DMS 273 (cell line): ENCODE data around the gene MYL4.
"Not testable (repeated sequence)": the region's sequence is repeated elsewhere in the genome, so short reads cannot be mapped to it uniquely, and the experiment has no call there.

Experiments used
- DNase-seq: peaks from one replicate; lab custom pipeline; 2025; ENCODE audit not compliant: unreplicated experiment; lab: John Stamatoyannopoulos, UW

MYL4 gene

DNA sequence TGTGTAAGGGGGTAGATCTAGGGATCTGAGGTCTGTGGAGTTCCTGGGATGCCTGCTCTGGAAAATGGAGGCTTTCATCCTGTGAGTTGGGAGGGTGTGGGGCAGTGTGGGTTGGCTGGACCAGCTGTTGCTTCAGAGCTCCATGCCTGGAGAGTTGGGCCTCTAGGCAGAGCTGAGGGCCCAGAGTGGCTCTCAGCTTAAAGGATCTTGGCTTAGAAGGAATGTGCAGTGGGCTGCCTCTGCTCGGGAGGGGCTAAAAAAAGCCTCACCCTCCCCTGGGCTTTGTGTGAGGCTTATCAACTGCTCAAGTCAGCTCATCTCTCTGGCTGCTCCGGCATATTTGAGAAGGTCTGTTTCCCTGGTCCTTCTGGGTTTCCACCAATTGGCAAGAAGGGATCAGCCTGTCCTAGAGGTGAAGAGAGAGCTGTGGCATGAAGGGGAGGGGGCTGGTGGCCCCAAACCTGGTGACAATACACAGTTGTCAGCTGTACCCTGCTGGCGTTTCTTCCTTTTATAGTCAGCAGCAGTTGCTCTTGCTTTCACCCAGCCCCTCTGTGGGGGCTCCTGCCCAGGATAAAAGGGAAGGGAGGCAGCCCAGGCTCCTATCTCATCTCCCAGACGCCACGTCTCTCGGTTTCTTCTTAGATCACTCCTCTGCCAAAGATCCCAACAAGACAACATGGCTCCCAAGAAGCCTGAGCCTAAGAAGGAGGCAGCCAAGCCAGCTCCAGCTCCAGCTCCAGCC lies at the start of gene MYL4:
Gene MYL4, plus strand, starts transcription at position 605 of the 745 bp plus-strand sequence. Its CDS starts 75 bp downstream, at position 680.
- DNase-seq = peak; percentile 42

DNA sequence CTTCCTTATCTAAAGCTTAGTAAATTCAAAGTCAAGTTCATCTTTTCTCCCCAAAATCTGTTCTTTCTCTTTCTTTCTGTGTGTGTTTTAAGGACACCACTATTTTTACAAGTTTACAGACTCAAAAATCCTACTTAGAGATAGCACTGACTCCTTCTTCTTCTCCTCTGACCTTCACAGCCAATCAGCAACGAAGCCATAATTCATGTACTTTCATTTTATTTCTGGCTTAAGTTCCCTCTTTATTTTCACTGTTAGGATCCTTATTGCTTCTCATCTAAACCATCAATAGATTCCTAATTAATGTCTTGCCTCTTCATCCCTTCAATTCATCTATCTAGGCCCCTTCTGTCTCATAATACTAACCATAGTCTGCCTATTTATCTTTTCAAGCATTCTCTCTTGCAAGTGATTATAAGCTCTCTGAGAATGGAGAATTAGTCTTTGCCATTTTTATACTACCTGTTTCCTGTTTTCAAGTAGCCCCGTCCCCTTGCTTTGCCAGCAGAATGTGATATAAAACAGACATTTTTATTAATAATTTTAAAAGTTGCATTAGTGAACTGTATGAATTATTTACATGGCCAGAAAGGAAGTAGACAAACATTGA lies 47.0 kb upstream of the MYL4 start:
- DNase-seq = no peak

DNA sequence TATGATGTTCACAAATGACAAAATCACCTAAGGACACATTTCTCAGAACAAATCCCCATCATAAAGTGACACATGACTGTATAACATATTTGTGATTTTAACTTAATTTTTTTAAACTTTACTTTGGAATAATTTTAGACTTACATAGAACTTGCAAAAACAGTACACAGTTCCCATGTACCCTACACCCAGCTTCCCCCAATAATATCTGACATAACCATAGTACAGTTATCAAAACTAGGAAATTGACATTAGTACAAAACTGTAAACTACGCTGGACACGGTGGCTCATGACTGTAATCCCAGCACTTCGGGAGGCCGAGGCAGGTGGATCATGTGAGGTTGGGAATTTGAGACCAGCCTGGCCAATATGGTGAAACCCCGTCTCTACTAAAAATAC lies 44.9 kb upstream of the MYL4 start:
- DNase-seq = no peak

DNA sequence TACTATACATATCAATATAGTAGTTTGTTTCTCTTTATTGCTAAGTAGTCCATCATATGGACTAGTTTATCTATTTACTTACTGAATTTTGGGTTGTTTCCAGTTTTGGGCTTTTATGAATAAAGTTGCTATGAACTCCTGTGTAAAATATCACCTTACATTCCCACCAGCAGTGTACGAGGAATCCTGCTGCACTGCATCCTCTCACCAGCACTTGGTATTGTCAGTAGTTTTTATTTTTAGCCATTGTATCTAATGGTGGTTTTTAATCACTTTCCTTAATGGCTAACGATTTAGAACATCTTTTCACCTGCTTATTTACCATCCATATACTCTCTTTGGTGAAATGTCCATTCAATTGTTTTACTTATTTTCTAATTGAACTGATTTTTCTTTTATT lies 44.0 kb upstream of the MYL4 start:
- DNase-seq = no peak

DNA sequence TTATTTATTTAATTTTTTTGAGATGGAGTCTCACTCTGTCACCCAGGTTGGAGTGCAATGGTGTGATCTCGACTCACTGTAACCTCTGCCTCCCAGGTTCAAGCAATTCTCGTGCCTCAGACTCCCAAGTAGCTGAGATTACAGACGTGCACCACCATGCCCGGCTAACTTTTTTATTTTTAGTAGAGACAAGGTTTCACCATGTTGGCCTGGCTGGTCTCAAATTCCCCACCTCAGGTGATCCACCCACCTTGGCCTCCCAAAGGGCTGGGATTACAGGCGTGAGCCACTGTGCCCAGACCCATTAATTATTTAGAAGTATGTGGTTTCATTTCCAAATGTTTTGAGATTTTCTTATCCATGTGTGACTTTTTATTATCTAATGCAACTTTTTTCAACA lies 42.3 kb upstream of the MYL4 start:
- DNase-seq = not testable (repeated sequence)

DNA sequence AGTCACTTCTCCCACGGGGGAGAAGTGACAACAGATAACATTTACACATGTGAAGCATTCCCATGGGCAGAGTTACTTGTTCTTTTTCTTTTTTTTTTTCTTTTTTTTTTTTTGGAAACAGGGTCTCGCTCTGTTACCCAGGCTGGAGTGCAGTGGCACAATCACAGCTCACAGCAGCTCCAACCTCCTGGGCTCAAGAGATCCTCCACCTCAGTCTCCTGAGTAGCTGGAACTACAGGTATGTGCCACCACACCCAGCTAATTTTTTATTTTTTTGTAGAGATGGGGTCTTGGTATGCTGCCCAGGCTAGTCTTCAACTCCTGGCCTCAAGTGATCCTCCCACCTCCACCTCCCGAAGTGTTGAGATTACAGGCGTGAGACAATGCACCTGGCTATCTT lies 40.3 kb upstream of the MYL4 start:
- DNase-seq = not testable (repeated sequence)

DNA sequence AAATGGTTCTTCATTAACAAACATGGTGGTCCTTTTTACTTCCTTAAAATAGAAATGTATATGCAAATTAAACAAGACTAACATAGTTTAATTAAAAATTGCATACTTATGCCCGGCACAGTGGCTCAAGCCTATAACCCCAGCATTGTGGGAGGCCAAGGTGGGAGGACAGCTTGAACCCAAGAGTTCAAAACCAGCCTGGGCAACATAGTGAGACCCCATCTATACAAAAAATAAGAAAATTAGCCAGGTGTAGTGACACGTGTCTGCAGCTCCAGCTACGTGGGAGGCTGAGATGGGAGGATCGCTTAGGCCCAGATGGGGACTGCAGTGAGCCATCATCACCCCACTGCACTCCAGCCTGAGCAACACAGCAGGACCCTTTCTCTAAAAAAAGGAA lies 38.4 kb upstream of the MYL4 start:
- no peak for DNase-seq

DNA sequence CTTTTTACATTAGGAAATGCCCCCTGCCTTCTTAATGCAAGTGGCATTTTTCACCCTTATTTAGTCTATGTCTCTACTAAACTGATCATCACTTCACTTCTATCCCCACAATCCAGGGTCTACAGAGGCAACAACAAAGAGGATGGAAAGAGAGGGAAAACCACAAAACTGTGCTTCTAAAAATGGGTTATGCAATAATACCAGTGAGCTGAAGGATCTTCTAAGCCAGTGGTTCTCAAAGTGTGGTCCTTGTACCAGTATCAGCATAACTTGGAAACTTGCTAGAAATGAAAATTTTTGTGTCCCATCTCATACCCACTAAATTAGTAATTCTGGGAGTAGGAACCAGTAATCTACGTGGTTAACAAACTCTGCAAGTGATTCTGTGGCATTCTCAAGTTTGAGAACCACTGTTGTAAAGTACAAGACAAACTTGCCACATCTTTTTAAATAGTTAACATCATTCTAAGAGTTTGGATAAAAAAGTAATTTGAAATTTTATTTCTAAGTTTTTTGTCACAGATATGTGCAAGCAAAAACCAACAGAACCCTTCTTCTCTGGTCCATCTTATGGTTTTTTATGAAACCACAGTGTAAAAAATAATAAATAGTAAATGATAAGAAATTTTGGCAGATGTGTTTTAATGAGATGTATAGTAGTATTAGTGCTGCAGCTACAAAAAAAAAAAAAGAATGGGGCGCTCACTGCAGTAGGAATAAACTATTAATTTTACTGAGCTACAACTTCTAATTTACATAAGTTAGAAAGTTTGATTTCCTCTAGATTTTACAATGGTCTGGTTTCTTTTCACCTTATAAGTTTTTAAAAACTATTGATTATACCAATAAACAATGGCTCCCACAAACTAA lies 36.2 kb upstream of the MYL4 start:
- DNase-seq = no peak

DNA sequence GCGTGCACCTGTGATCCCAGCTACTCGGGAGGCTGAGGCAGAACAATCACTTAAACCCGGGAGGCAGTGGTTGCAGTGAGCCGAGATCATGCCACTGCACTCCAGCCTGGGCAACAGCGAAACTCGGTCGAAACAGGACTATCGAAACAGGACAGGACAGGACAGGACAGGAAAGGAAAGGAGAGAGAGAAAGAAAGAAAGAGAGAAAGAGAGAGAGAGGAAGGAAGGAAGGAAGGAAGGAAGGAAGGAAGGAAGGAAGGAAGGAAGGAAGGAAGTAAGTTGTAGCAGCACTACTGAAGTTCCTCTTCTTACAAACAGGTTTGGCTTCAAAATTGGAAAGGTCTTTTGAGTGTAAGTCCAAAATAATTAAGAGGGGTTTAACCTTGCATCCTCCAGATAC lies 34.3 kb upstream of the MYL4 start:
- not testable (repeated sequence) for DNase-seq

DNA sequence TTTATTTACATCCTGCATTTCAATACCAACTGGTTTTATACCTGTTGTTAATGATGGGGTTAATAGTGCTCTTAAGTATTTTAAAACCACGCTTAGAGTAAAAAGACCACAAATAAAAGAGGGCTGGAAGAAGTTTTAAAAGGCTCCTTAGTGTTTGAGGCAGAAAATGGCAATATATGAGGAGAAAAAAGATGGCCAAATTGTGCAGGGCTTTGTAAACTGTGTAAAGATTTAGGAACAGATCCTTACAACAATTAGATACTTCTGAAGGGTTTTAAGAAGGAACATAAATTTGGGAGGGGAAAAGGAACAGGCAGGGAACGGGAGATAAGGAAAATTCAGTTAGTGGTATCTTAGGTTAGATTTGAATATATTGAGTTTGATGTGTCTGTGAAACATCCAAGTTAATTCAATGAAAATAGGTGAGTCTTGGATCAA lies 32.7 kb upstream of the MYL4 start:
- no peak for DNase-seq

DNA sequence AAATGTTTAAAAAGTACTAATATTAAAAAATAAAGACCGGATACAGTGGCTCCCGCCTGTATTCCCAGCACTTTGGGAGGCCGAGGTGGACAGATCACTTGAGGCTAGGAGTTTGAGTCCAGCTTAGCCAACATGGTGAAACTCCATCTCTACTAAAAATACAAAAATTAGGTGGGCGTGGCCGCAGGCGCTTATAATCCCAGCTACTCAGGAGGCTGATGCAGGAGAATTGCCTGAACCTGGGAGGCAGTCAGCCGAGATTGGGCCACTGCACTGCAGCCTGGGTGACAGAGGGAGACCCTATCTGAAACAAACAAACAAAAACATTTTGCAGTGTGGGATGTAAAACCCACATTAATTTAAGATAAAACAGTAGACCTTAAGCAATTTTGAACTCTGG lies 31.9 kb upstream of the MYL4 start:
- DNase-seq = no peak

DNA sequence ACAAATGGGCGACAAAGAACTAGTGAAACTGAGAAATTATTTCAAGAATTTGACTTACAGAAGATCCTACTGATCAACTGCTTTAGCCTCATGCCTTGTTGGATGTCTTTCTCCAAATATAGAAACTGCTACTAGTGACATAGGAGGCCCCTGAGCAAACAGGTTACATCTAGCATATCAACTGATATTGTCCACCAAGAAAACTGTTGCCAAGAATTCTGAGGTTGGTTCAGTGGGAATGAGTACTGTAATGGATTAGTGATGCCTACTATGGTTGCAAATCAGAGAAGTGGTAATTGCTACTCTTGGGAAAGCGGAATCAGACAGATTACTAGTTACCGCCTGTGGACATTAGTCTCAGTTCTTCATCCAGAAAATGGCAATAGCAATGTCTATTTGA lies 30.0 kb upstream of the MYL4 start:
- no peak for DNase-seq

DNA sequence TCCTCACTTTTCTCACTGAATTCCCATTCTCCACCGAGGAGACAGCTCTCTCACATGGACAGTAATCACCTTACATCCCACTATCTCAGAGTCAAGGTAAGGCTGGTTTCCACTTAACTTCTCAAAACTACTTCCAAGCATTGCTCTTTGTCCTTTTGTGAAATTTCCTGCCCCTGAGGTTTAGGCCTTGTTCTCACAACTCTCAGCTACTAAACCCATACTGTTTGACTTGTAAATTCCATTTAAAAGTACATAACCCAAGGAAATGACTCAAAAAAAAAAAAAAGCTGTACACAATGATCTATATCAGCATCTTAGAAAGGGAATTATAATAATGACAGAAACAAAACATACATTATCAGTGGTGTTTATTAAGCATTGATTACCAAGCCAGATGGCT lies 28.8 kb upstream of the MYL4 start:
- DNase-seq = no peak

DNA sequence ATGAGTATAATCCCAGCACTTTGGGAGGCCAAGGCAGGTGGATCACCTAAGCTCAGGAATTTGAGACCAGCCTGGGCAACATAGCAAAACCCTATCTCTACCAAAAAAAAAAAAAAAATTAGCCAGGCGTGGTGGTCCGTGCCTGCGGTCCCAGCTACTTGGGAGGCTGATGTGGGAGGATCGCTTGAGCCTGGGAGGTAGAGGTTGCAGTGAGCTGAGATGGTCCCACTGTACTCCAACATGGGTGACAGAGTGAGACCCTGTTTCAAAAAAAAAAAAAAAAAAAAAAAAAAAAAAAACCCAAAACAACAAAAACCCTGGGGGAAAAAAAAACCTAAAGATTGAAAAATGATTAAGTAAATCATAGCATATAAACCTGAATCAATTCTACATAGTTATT lies 28.2 kb upstream of the MYL4 start:
- DNase-seq = not testable (repeated sequence)

DNA sequence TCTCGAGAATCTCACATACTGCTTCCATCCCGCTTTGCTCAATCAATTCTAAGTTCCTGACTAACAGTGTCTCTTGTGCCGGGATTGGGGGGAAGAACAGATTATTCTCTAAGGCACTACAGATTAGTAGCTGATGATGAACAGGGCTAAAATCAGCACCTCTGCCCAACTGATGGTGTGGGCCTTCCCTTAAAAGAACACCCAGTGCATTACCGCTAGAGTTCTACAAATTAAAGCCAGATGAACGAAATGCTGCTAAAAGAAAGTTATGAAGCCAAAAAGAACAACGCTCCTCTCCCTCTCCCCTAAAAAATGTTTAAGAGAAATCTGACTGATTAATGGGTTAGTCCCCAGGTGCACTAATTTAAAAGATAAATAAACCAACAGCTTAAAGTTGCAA lies 24.5 kb upstream of the MYL4 start:
- DNase-seq = no peak

DNA sequence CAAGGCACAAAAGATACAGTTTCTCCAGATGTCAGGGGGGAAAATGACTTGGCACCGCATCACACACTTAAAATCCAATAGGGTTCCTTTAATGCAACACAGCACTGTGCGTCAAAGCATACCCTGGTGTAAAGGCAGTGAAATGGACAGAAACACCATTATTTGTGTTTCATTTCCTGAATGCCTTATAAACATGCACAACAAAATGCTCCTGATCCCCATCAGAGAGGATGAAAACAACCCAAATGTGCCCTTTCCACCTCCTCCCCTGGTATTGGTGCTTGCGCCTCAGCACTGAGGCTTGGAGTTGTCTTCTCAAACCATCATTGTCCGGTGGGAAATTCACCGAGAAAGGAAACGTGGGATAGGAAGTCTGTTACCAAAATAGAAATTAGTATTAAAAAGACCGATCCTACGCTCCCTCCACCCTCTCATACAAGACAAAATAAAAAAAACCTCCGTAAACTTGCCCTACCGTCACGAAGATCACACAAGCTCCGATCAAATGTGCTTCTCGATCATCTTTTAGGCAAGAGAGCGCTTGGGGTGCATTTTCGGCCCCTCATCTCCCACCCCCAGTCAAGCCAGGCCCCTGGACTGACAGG lies 20.8 kb upstream of the MYL4 start:
- peak; percentile 78 for DNase-seq

DNA sequence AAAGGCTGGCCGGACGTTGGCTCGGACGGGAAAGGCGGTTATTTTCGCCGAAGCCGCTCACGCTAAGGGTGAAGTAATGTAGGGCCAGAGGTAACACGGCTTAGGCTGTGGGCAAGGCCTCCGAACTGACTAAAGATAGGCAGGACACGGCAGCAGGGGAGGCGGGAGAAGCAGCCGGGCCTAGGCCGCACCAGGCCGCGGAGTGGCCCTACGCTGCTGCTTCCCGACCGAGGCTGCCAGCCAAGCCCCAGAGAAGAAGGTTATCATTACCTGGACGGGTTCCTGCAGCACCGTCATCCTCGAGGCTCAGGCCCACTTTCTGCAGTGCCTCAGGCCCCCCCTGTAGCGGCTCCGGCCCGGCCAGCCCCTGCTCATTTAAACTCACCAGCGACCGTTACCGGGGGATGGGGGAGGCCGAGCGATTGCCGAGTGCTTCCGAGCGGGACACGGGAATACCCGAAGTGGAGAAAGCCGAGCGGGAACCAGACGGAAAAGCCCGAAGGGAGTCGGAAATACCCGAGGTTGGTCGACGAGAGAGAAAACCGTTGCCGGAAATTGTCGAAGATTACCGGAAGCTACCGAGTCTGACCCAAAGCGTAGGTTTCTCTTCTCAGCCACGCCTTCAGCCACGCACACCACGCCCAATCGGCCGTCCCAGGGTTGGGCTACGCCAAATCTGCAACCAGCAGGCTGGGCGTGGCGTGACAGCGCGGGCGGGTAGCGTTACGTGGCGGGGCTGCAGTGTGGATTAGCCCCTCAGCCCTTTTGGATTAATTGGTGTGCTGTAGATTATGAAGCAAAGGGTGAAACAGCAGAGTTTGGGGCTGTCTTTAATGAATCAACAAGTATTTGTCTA lies 20.0 kb upstream of the MYL4 start, which contains the start of gene CDC27:
Gene CDC27, minus strand, starts transcription at position 420 of the 856 bp plus-strand sequence. Its CDS starts 123 bp downstream, at position 297.
- DNase-seq = peak; percentile 100

DNA sequence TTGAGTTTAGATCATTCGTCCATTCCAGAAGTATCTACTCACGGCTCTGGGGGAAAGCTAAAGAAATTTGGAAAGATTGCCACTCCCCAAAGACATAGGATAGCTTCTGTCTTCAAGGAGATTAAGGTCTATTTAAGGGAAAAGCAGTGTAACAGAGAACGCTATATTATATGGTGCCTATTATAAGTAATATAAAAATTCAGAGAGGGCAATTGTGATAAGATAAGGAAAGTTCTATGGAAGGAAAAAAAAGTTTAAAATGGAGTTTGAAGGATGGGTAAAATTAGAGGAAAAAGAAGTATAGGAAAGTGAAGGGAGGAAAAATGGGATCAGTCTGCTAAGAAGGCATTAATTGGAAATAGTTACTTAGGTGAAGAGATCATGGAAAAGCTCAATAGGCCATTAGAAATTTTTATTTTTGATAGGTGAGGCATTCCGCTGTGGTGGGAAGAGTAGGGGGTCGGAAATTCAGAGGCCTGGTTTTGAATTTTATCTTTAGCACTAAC lies 19.4 kb upstream of the MYL4 start:
- no peak for DNase-seq

DNA sequence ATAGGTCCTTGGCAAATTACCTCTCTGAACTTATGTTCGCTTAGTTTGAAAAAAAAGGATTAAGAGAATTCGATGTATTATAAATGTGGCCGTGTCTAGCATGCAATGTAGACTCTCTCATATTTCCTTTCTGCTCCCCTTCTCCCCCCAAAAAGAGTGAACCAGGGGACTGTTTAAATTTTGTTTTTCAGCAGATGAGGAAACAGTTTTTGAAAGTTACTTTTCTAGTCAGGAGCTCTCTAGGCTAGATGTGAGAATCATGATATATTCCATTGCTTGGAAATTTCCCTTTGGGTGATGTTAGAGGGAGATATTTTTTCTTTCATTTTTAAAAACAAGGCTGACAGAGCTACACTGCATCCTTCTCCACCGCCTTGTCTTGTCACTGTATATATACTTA lies 18.9 kb upstream of the MYL4 start:
- no peak for DNase-seq

DNA sequence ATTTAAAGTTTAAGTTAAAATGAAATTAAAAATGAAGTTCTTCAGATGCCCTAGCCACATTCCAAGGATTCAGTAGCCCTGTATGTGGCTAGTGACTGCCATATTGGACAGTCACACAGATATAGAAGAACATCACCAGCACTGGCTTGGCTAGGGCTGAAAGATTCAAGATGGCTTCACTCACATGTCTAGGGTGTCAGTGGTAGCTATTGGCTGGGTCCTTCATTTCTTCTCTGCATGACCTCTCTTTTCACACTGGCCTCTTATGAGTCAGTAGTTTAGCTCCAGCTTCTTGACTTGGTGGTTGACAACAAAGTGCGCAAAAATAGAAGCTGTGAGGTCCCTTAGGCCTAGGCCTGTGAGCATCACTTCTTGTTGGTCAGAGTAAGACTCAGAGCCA lies 18.4 kb upstream of the MYL4 start:
- DNase-seq = no peak
